Activated CD4-positive, alpha-beta T cell treated with anti-CD3 and anti-CD28 coated beads, Interleukin-2, amount 50 U/mL, for 1 hour (primary cell): ENCODE data around the gene FOXD4L5.
"Not testable (repeated sequence)": the region's sequence is repeated elsewhere in the genome, so short reads cannot be mapped to it uniquely, and the experiment has no call there.

Experiments
- DNase-seq: peaks from one replicate; pipeline ENCODE4 v3.0.0-alpha.2; 2020

FOXD4L5 gene

GRCh38 chr9:65285109-65285508 lies at the start of gene FOXD4L5:
Gene FOXD4L5 (minus strand): TSS chr9:65285209. CDS start chr9:65284377, 832 bp downstream.
- not testable (repeated sequence) for DNase-seq

- DNase-seq, result not testable (repeated sequence)
Observed at GRCh38 chr9:65283943-65284342, 1.1 kb downstream of the FOXD4L5 start.

- DNase-seq, result not testable (repeated sequence)
Observed at GRCh38 chr9:65282976-65283375, 2.0 kb downstream of the FOXD4L5 start.
